ENCODE measurements around the gene TMEM88. TPM values are rescaled to one million over a fixed set of nuclear protein-coding genes. Genes with fewer than 3 reads are reported as not detected.

The TMEM88 gene
- total and polyA plus RNA-seq, 2 experiments from 2014 or later: 73.3 to 241 TPM

- Histone ChIP-seq H3K4me2 (peak overlapping the region; percentile 94), H3K9me3 (ENCODE audit: low read depth) (no peaks in the 10 kb centered on the region), H3K27ac (peak overlapping the region; percentile 99), H3K4me3 (peak overlapping the region; percentile 29), H2AFZ (no peak overlapping the region), H3K79me2 (peaks cover 40% of the 10 kb centered on the region), H3K9me2 (replicated peaks; ENCODE audit: insufficient read depth) (no peaks in the 10 kb centered on the region), H3K27me3 (no peaks in the 10 kb centered on the region), H3K36me3 (replicated peaks; ENCODE audit: insufficient read depth, low read depth) (no peaks in the 10 kb centered on the region), H3K4me1 (ENCODE audit: insufficient read depth) (peaks cover 36% of the 10 kb centered on the region), H4K20me1 (ENCODE audit: insufficient read depth, poor library complexity, severe bottlenecking) (peaks cover 25% of the 10 kb centered on the region)
- TF ChIP-seq EZH2phosphoT487 (IDR thresholded peaks at IDR 0.05; ENCODE audit: low read depth, severe bottlenecking, unreplicated experiment) (no peak), CTCF (IDR thresholded peaks at IDR 0.05; ENCODE audit: poor library complexity) (no peak), EZH2 (IDR thresholded peaks at IDR 0.05; ENCODE audit: borderline replicate concordance) (no peak)
- DNase-seq (ENCODE audit: low spot score): peak; percentile 56
- 4% methylated on average over 8 of the region's 8 CpGs for WGBS (ENCODE audit: low lambda C conversion rate, missing lambda C conversion rate)
These were observed 17.3 kb upstream of the TMEM88 start for GRCh38 chr17:7837408-7838088.

- peak; percentile 85 for DNase-seq (ENCODE audit: low spot score)
- Histone ChIP-seq H3K9me3 (ENCODE audit: low read depth) (no peaks in the 10 kb centered on the region), H3K9me2 (replicated peaks; ENCODE audit: insufficient read depth) (no peaks in the 10 kb centered on the region), H3K27me3 (no peaks in the 10 kb centered on the region), H3K79me2 (peaks cover 46% of the 10 kb centered on the region), H4K20me1 (ENCODE audit: insufficient read depth, poor library complexity, severe bottlenecking) (peaks cover 25% of the 10 kb centered on the region), H3K4me2 (peak overlapping the region; percentile 94), H3K27ac (peak overlapping the region; percentile 99), H2AFZ (no peak overlapping the region), H3K4me3 (peak overlapping the region; percentile 29), H3K36me3 (replicated peaks; ENCODE audit: insufficient read depth, low read depth) (no peaks in the 10 kb centered on the region), H3K4me1 (ENCODE audit: insufficient read depth) (peaks cover 33% of the 10 kb centered on the region)
- TF ChIP-seq EZH2phosphoT487 (IDR thresholded peaks at IDR 0.05; ENCODE audit: low read depth, severe bottlenecking, unreplicated experiment): no peak
- WGBS (ENCODE audit: low lambda C conversion rate, missing lambda C conversion rate): 11% methylated on average over 7 of the region's 12 CpGs
These were observed 16.5 kb upstream of the TMEM88 start for GRCh38 chr17:7838090-7839075.

- peaks cover 30% of the 10 kb centered on the region for H3K4me1 ChIP-seq (ENCODE audit: insufficient read depth)
- H3K79me2 ChIP-seq: peaks cover 50% of the 10 kb centered on the region
- no peaks in the 10 kb centered on the region for H3K36me3 ChIP-seq (replicated peaks; ENCODE audit: insufficient read depth, low read depth)
- WGBS (ENCODE audit: low lambda C conversion rate, missing lambda C conversion rate): 55% methylated on average over 6 of the region's 6 CpGs
- peak; percentile 56 for DNase-seq (ENCODE audit: low spot score)
- H3K27me3 ChIP-seq: no peaks in the 10 kb centered on the region
- peaks cover 30% of the 10 kb centered on the region for H4K20me1 ChIP-seq (ENCODE audit: insufficient read depth, poor library complexity, severe bottlenecking)
- no peaks in the 10 kb centered on the region for H3K9me3 ChIP-seq (ENCODE audit: low read depth)
- no peak for TF ChIP-seq CTCF (IDR thresholded peaks at IDR 0.05; ENCODE audit: poor library complexity)
- TF ChIP-seq EZH2 (IDR thresholded peaks at IDR 0.05; ENCODE audit: borderline replicate concordance): no peak
- no peak for TF ChIP-seq EZH2phosphoT487 (IDR thresholded peaks at IDR 0.05; ENCODE audit: low read depth, severe bottlenecking, unreplicated experiment)
- peak overlapping the region; percentile 94 for H3K4me2 ChIP-seq
- H3K9me2 ChIP-seq (replicated peaks; ENCODE audit: insufficient read depth): no peaks in the 10 kb centered on the region
- H3K4me3 ChIP-seq: peak overlapping the region; percentile 20
- peak overlapping the region; percentile 99 for H3K27ac ChIP-seq
- no peak overlapping the region for H2AFZ ChIP-seq
These were observed 15.5 kb upstream of the TMEM88 start for GRCh38 chr17:7839190-7839875.

Data from hepatocyte (in vitro differentiated cells).